Measurements from ENCODE around the gene CHST6. TPM values are rescaled to one million over a fixed set of nuclear protein-coding genes. Genes with fewer than 3 reads are reported as not detected.

Gene CHST6
- total RNA-seq, 1 experiment from 2014 or later = 17.9 TPM

DNA sequence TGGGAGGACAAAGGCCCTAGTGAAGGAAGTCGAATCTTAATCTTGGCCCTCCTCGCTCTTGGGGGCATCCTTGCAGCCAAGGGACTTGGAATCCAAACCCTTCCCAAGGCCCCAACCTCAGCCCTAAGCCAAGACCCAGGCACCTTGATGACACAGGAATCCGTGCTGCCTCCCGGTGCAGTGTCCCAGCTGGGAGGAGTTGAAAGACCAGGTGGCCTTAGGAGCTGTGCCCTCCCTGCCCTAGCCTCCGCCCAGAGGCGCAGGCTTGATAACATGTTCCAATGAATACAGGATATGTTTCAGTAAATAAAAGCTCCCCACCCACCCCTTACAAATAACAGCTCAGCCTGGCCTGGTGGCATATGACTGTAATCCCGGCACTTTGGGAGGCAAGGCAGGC lies 40.7 kb upstream of the CHST6 start, which contains the start of gene CHST5 (continued):
- TF ChIP-seq, protein P1, sequence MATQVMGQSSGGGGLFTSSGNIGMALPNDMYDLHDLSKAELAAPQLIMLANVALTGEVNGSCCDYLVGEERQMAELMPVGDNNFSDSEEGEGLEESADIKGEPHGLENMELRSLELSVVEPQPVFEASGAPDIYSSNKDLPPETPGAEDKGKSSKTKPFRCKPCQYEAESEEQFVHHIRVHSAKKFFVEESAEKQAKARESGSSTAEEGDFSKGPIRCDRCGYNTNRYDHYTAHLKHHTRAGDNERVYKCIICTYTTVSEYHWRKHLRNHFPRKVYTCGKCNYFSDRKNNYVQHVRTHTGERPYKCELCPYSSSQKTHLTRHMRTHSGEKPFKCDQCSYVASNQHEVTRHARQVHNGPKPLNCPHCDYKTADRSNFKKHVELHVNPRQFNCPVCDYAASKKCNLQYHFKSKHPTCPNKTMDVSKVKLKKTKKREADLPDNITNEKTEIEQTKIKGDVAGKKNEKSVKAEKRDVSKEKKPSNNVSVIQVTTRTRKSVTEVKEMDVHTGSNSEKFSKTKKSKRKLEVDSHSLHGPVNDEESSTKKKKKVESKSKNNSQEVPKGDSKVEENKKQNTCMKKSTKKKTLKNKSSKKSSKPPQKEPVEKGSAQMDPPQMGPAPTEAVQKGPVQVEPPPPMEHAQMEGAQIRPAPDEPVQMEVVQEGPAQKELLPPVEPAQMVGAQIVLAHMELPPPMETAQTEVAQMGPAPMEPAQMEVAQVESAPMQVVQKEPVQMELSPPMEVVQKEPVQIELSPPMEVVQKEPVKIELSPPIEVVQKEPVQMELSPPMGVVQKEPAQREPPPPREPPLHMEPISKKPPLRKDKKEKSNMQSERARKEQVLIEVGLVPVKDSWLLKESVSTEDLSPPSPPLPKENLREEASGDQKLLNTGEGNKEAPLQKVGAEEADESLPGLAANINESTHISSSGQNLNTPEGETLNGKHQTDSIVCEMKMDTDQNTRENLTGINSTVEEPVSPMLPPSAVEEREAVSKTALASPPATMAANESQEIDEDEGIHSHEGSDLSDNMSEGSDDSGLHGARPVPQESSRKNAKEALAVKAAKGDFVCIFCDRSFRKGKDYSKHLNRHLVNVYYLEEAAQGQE (IDR thresholded peaks at IDR 0.05; ENCODE audit: low read depth) = no peak
- no peak for TF ChIP-seq POLR2A (IDR thresholded peaks at IDR 0.05; ENCODE audit: borderline replicate concordance, extremely low read depth, insufficient read depth, insufficient read length)
- no peak for TF ChIP-seq FOSL1 (IDR thresholded peaks at IDR 0.05; ENCODE audit: low read depth)
- no peak for TF ChIP-seq ELF1 (IDR thresholded peaks at IDR 0.05; ENCODE audit: borderline replicate concordance, low read depth)

DNA sequence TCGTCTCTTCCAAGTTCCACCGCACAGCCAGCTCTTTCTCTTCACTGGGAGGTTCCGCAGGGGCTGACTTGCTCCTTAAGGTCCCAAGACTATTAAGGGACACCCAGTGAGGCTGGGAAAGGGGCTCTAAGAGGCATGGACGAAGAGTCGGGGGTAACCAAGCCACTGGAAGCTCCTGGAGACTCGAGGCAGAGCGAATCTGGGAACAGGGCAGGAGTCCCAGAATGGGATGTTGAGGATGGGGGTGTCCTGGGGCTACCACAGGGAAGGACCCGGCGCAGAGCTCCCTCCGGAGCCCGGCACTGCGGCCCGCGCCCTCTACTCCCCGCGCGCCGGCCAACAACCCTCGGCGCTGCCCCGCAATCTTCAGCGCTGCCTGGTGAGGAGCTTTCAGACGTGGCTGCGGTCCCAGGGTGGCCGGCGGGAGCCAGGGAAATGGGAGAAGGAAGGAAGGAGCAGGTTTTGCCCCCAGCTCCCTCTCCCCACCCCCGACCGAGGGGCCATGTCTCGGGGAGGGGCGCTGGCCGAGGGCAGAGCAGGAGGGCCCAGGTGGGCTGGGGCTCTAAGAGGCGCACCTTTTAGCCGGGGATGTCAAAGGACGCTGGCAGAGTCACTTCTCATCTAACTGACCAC lies 40.1 kb upstream of the CHST6 start:
- ChIA-PET CTCF (interaction anchor here (0.7 to 3.3 kb wide), 3 partner anchors 15 to 18 kb away, joined by 3 to 13 read pairs (median 11); no protein-coding TSS in a partner anchor), POLR2A (no interaction called here), RAD21 (ENCODE audit: low non-redundant PET in 1 of 2, low total read pairs in 2 of 2, uncharacterized antibody in 2 of 2, unreplicated experiment in 2 of 2) (no interaction called here)
- H3K36me3 ChIP-seq (ENCODE audit: control insufficient read depth in 1 of 2, insufficient read depth in 2 of 2, low read length in 2 of 2) = no peaks in the 10 kb centered on the region
- H3K4me2 ChIP-seq (ENCODE audit: low read length) = no peak overlapping the region
- no peaks in the 10 kb centered on the region for H3K27me3 ChIP-seq (ENCODE audit: insufficient read depth, low read length)
- H3K79me2 ChIP-seq (ENCODE audit: insufficient read depth, low read length) = no peaks in the 10 kb centered on the region
- no peaks in the 10 kb centered on the region for H4K20me1 ChIP-seq (ENCODE audit: insufficient read depth)
- DNase-seq (ENCODE audit: low read depth, low spot score) (no peak), ATAC-seq (no peak)
- H3K4me3 ChIP-seq (replicated peaks in 1 of 2; ENCODE audit: low read depth in 1 of 2, low read length in 2 of 2) = no peak overlapping the region
- BruUV-seq (replicated peaks) = no TSS peak
- H2AFZ ChIP-seq (ENCODE audit: low read depth, low read length, poor library complexity, severe bottlenecking) = no peak overlapping the region
- intact Hi-C loops (cut with micrococcal nuclease) = no loop called here
- no peaks in the 10 kb centered on the region for H3K9me3 ChIP-seq (ENCODE audit: control insufficient read depth in 1 of 2, insufficient read depth in 1 of 2, low read depth in 1 of 2, low read length in 2 of 2)
- H3K4me1 ChIP-seq (ENCODE audit: control insufficient read depth in 1 of 2, insufficient read depth in 2 of 2, low read length in 2 of 2) = no peaks in the 10 kb centered on the region
- H3K27ac ChIP-seq (ENCODE audit: low read depth, low read length) = no peak overlapping the region
- TF ChIP-seq ELF1 (IDR thresholded peaks at IDR 0.05; ENCODE audit: borderline replicate concordance, low read depth) (no peak), EGR1 (IDR thresholded peaks at IDR 0.05; ENCODE audit: low read depth) (no peak), EZH2 (IDR thresholded peaks at IDR 0.05) (no peak), YY1 (IDR thresholded peaks at IDR 0.05; ENCODE audit: extremely low read depth, insufficient replicate concordance, low read depth, low read length) (no peak), ZFX (IDR thresholded peaks at IDR 0.05) (no peak), FOSL1 (IDR thresholded peaks at IDR 0.05; ENCODE audit: low read depth) (no peak), SRF (IDR thresholded peaks at IDR 0.05; ENCODE audit: low read depth) (no peak), SIN3A (IDR thresholded peaks at IDR 0.05; ENCODE audit: low read depth) (no peak), RAD21 (IDR thresholded peaks at IDR 0.05; ENCODE audit: low read depth) (no peak)
- TF ChIP-seq, protein P2, sequence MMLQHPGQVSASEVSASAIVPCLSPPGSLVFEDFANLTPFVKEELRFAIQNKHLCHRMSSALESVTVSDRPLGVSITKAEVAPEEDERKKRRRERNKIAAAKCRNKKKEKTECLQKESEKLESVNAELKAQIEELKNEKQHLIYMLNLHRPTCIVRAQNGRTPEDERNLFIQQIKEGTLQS (IDR thresholded peaks at IDR 0.05) = no peak
- TF ChIP-seq, protein P3, sequence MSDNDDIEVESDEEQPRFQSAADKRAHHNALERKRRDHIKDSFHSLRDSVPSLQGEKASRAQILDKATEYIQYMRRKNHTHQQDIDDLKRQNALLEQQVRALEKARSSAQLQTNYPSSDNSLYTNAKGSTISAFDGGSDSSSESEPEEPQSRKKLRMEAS (IDR thresholded peaks at IDR 0.05) = no peak
- TF ChIP-seq, protein P4, sequence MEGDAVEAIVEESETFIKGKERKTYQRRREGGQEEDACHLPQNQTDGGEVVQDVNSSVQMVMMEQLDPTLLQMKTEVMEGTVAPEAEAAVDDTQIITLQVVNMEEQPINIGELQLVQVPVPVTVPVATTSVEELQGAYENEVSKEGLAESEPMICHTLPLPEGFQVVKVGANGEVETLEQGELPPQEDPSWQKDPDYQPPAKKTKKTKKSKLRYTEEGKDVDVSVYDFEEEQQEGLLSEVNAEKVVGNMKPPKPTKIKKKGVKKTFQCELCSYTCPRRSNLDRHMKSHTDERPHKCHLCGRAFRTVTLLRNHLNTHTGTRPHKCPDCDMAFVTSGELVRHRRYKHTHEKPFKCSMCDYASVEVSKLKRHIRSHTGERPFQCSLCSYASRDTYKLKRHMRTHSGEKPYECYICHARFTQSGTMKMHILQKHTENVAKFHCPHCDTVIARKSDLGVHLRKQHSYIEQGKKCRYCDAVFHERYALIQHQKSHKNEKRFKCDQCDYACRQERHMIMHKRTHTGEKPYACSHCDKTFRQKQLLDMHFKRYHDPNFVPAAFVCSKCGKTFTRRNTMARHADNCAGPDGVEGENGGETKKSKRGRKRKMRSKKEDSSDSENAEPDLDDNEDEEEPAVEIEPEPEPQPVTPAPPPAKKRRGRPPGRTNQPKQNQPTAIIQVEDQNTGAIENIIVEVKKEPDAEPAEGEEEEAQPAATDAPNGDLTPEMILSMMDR (IDR thresholded peaks at IDR 0.05 in 2 of 3, conservative IDR thresholded peaks at IDR 0.05 in 1 of 3; ENCODE audit: borderline replicate concordance in 1 of 3, insufficient read depth in 1 of 3, low read depth in 2 of 3, low read length in 2 of 3) = no peak
- TF ChIP-seq, protein P5, sequence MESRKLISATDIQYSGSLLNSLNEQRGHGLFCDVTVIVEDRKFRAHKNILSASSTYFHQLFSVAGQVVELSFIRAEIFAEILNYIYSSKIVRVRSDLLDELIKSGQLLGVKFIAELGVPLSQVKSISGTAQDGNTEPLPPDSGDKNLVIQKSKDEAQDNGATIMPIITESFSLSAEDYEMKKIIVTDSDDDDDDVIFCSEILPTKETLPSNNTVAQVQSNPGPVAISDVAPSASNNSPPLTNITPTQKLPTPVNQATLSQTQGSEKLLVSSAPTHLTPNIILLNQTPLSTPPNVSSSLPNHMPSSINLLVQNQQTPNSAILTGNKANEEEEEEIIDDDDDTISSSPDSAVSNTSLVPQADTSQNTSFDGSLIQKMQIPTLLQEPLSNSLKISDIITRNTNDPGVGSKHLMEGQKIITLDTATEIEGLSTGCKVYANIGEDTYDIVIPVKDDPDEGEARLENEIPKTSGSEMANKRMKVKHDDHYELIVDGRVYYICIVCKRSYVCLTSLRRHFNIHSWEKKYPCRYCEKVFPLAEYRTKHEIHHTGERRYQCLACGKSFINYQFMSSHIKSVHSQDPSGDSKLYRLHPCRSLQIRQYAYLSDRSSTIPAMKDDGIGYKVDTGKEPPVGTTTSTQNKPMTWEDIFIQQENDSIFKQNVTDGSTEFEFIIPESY (IDR thresholded peaks at IDR 0.05; ENCODE audit: extremely low read depth, insufficient replicate concordance, low read length) = no peak
- no peaks in the 10 kb centered on the region for H3K9me2 ChIP-seq (ENCODE audit: insufficient read depth)
- no peak overlapping the region for H3K9ac ChIP-seq (ENCODE audit: low read length)
